ENCODE data around the gene PIF1. TPM values are rescaled to one million over a fixed set of nuclear protein-coding genes. Genes with fewer than 3 reads are reported as not detected.

Gene PIF1
- total and polyA plus RNA-seq, 5 donors from 2014 or later, result 0.07 to 0.37 (median 0.29) TPM; not detected in 1

- H3K4me1 Mint-ChIP-seq, result peaks cover 17 to 84% (median 65%) of the 10 kb centered on the region in 4 donors
- Histone ChIP-seq H3K9me3 (ENCODE audit: control insufficient read depth in 2 of 2, low read length in 2 of 2) (no peaks in the 10 kb centered on the region), H3K27ac (ENCODE audit: insufficient read depth, low read length, poor library complexity, severe bottlenecking) (no peak overlapping the region), H3K4me3 (ENCODE audit: low read depth, low read length) (no peak overlapping the region), H3K4me1 (ENCODE audit: control insufficient read depth, insufficient read depth, low read length, poor library complexity, severe bottlenecking) (peaks cover 55% of the 10 kb centered on the region), H3K27me3 (ENCODE audit: control insufficient read depth, insufficient read depth, low read length) (no peaks in the 10 kb centered on the region), H3K36me3 (ENCODE audit: control insufficient read depth, insufficient read depth, low read length) (peaks cover 39% of the 10 kb centered on the region)
- H3K9me3 Mint-ChIP-seq, result peaks cover 0 to under 1% (median 0%) of the 10 kb centered on the region in 7 donors
- no peak for DNase-seq
- H3K4me3 Mint-ChIP-seq, result peak overlapping the region in 3 of 4 donors; percentile 39 to 92 (median 61)
- peak overlapping the region in 2 of 3 donors; percentile 38 to 41 for H3K27ac Mint-ChIP-seq
- ATAC-seq (ENCODE audit: low read depth in 2 of 2), result no peak
- peaks cover 24% of the 10 kb centered on the region for H3K36me3 Mint-ChIP-seq
- peaks cover 3% of the 10 kb centered on the region for H3K27me3 Mint-ChIP-seq
These were observed 21.6 kb upstream of the PIF1 start for GRCh38 chr15:64847016-64847415.

DNA sequence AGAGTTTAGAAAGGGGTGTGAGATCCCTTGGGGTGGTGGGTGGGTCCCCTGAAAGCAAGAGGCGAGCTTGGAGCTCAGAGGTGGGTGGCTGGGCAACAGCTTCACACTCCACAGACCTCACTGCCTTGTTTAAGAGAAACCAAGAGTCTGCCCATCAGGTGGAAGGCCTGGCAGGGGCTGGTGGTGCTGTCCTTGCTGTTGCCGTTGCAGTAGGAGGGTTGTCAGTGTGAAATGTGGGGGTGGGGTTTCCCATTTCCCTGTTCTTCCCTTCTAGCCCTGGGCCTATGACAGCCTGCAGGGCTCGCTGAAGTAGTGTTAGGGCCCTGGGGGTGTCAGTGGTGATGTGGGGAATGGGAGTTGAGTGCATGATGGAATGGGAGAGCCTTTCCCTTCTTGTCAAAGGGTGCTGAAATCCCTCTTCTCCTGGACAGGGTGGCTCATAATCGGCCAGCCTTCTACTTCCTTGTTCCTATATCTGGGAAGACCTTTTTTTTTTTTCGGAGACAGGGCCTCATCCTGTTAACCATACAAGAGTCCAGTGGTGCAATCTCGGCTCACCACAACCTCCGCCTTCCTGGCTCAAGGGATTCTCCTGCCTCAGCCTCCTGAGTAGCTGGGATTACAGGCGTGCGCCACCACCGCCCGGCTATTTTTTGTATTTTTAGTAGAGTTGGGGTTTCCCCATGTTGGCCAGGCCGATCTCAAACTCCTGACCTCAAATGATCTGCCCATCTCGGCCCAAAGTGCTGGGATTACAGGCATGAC is 20.6 kb upstream of the PIF1 start:
- peak overlapping the region; percentile 58 for H3K27ac ChIP-seq (ENCODE audit: insufficient read depth, low read length, poor library complexity, severe bottlenecking)

GRCh38 chr15:64845183-64845611 is 19.8 kb upstream of the PIF1 start:
- peaks cover 12 to 74% (median 53%) of the 10 kb centered on the region in 4 donors for H3K4me1 Mint-ChIP-seq

More for the DNA sequence above, 20.6 kb upstream of the PIF1 start:
- peaks cover 17 to 75% (median 59%) of the 10 kb centered on the region in 4 donors for H3K4me1 Mint-ChIP-seq
- H3K9me3 ChIP-seq (ENCODE audit: control insufficient read depth in 2 of 2, low read length in 2 of 2), result no peaks in the 10 kb centered on the region
- peaks cover 19% of the 10 kb centered on the region for H3K36me3 Mint-ChIP-seq
- peak overlapping the region; percentile 77 to 96 (median 89) for H3K27ac Mint-ChIP-seq
- peak overlapping the region; percentile 26 for H3K4me3 ChIP-seq (ENCODE audit: low read depth, low read length)
- peaks cover 54% of the 10 kb centered on the region for H3K4me1 ChIP-seq (ENCODE audit: control insufficient read depth, insufficient read depth, low read length, poor library complexity, severe bottlenecking)
- no peaks in the 10 kb centered on the region for H3K27me3 ChIP-seq (ENCODE audit: control insufficient read depth, insufficient read depth, low read length)
- no peak for DNase-seq
- peaks cover 30% of the 10 kb centered on the region for H3K36me3 ChIP-seq (ENCODE audit: control insufficient read depth, insufficient read depth, low read length)
- H3K27me3 Mint-ChIP-seq, result no peaks in the 10 kb centered on the region
- ATAC-seq (ENCODE audit: low read depth in 2 of 2), result no peak
- H3K9me3 Mint-ChIP-seq, result no peaks in the 10 kb centered on the region
- peak overlapping the region in 3 of 4 donors; percentile 92 to 98 (median 96) for H3K4me3 Mint-ChIP-seq

DNA sequence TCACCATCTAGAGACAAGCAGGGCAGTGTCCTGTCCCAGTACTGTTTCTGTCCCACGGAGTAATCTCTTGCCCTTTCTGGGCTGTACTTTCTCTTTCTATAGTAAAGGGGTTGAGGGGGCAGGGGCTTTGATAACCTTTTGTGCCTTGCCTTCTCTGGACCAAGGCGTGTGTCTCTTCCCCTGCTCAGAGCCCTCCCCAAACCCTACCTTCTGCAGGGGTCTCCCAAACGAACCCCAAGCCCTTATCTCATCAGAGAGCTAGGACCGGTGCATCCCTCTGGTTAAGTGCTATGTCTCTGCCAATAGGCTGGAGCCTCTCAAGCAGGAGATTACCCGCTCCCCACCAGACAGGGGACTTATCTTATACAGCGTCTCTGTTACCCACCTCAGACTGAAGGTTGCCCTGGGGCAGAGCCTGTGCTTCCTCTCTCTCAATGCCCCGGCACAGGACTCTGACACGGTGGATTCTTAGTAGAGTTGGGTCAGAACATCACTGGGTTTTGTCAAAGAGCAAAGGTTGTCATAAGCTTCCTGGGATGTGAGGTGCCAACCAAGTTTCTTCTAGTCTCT is 19.2 kb upstream of the PIF1 start:
- Histone ChIP-seq H3K27me3 (ENCODE audit: control insufficient read depth, insufficient read depth, low read length) (no peaks in the 10 kb centered on the region), H3K4me3 (ENCODE audit: low read depth, low read length) (peak overlapping the region; percentile 77), H3K9me3 (ENCODE audit: control insufficient read depth in 2 of 2, low read length in 2 of 2) (no peaks in the 10 kb centered on the region), H3K36me3 (ENCODE audit: control insufficient read depth, insufficient read depth, low read length) (peaks cover 18% of the 10 kb centered on the region), H3K27ac (ENCODE audit: insufficient read depth, low read length, poor library complexity, severe bottlenecking) (peak overlapping the region; percentile 50), H3K4me1 (ENCODE audit: control insufficient read depth, insufficient read depth, low read length, poor library complexity, severe bottlenecking) (peaks cover 59% of the 10 kb centered on the region)
- Mint-ChIP-seq H3K36me3 (peaks cover 10% of the 10 kb centered on the region), H3K9me3 (no peaks in the 10 kb centered on the region), H3K4me3 (peak overlapping the region; percentile 92 to 99 (median 97)), H3K27ac (peak overlapping the region; percentile 92 to 97 (median 96)), H3K27me3 (no peaks in the 10 kb centered on the region), H3K4me1 (peaks cover 12 to 75% (median 52%) of the 10 kb centered on the region in 4 donors)
- DNase-seq (peak in 2 of 3 donors; percentile 31 to 45), ATAC-seq (ENCODE audit: low read depth in 2 of 2) (no peak)

More at GRCh38 chr15:64845183-64845611, 19.8 kb upstream of the PIF1 start:
- Mint-ChIP-seq H3K4me3 (peak overlapping the region; percentile 92 to 99 (median 97)), H3K27me3 (no peaks in the 10 kb centered on the region), H3K36me3 (peaks cover 14% of the 10 kb centered on the region), H3K27ac (peak overlapping the region; percentile 92 to 97 (median 96)), H3K9me3 (no peaks in the 10 kb centered on the region)
- H3K9me3 ChIP-seq (ENCODE audit: control insufficient read depth in 2 of 2, low read length in 2 of 2), result no peaks in the 10 kb centered on the region
- ATAC-seq (ENCODE audit: low read depth in 2 of 2), result no peak
- H3K27ac ChIP-seq (ENCODE audit: insufficient read depth, low read length, poor library complexity, severe bottlenecking), result peak overlapping the region; percentile 58
- H3K36me3 ChIP-seq (ENCODE audit: control insufficient read depth, insufficient read depth, low read length), result peaks cover 22% of the 10 kb centered on the region
- peaks cover 59% of the 10 kb centered on the region for H3K4me1 ChIP-seq (ENCODE audit: control insufficient read depth, insufficient read depth, low read length, poor library complexity, severe bottlenecking)
- peak overlapping the region; percentile 77 for H3K4me3 ChIP-seq (ENCODE audit: low read depth, low read length)
- no peaks in the 10 kb centered on the region for H3K27me3 ChIP-seq (ENCODE audit: control insufficient read depth, insufficient read depth, low read length)
- no peak for DNase-seq

DNA sequence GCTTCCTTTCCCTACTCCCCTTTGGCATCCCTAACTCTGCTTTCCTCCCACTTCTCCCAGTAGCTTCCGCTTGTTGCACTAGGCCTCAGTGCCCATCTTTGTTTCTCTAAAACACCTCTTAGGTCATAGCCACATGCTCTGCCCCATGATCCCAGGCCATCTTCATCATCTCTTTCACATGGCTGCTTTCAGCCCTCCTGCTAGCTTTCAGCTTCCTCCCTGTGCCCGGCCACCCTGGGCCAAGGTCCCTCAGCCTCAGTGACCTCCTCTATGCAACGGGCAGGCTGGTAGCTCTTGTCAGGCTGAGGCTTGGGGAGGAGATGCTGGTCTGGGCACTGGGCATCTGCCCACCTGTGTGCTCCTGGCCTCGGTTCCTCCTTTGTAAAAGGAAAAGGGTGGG is 18.5 kb upstream of the PIF1 start:
- ATAC-seq (ENCODE audit: low read depth in 2 of 2) (no peak), DNase-seq (no peak)
- no peaks in the 10 kb centered on the region for H3K9me3 Mint-ChIP-seq
- H3K27ac ChIP-seq (ENCODE audit: insufficient read depth, low read length, poor library complexity, severe bottlenecking), result peak overlapping the region; percentile 50
- peak overlapping the region; percentile 92 to 99 (median 97) for H3K4me3 Mint-ChIP-seq
- no peaks in the 10 kb centered on the region for H3K27me3 Mint-ChIP-seq
- peak overlapping the region; percentile 77 for H3K4me3 ChIP-seq (ENCODE audit: low read depth, low read length)
- peaks cover 59% of the 10 kb centered on the region for H3K4me1 ChIP-seq (ENCODE audit: control insufficient read depth, insufficient read depth, low read length, poor library complexity, severe bottlenecking)
- peaks cover 12 to 82% (median 57%) of the 10 kb centered on the region in 4 donors for H3K4me1 Mint-ChIP-seq
- no peaks in the 10 kb centered on the region for H3K27me3 ChIP-seq (ENCODE audit: control insufficient read depth, insufficient read depth, low read length)
- H3K36me3 Mint-ChIP-seq, result peaks cover 8% of the 10 kb centered on the region
- H3K9me3 ChIP-seq (ENCODE audit: control insufficient read depth in 2 of 2, low read length in 2 of 2), result no peaks in the 10 kb centered on the region
- peak overlapping the region; percentile 92 to 97 (median 96) for H3K27ac Mint-ChIP-seq
- peaks cover 15% of the 10 kb centered on the region for H3K36me3 ChIP-seq (ENCODE audit: control insufficient read depth, insufficient read depth, low read length)

DNA sequence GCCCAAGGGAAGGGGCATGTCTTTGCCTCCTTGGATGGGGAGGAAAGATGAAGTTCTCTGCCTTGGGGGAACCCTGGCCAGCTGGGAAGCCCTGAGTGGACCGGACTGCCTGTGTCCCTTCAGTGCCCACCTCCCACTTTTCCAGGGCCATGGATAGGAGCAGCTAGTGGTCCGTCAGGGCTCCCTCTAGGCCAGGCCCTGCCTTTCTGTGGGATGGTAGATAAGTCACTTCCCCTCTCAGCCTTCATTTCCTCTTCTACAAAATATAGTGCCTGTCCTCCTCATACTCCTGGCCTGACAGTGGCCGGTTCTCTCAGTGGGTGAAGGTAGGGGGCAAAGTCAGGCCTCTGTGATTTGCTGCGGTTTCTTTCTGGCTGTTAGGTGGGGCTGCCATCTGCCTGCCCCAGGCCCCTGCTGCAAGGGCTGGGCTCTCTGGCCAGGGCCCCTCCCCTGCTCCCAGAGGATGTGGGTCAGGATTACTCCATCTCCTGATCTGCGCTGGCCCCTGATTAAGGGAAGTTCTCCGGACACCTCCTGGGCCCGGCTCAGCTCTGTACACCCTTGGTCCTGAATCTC is 17.6 kb upstream of the PIF1 start:
- no peaks in the 10 kb centered on the region for H3K27me3 ChIP-seq (ENCODE audit: control insufficient read depth, insufficient read depth, low read length)
- Mint-ChIP-seq H3K36me3 (peaks cover 3% of the 10 kb centered on the region), H3K27ac (peak overlapping the region; percentile 92 to 96 (median 92)), H3K4me1 (peaks cover 20 to 85% (median 61%) of the 10 kb centered on the region in 4 donors), H3K9me3 (no peaks in the 10 kb centered on the region), H3K27me3 (no peaks in the 10 kb centered on the region), H3K4me3 (peak overlapping the region; percentile 92 to 99 (median 97))
- DNase-seq, result peak in 1 of 3 donors; percentile 25
- H3K36me3 ChIP-seq (ENCODE audit: control insufficient read depth, insufficient read depth, low read length), result peaks cover 7% of the 10 kb centered on the region
- peak overlapping the region; percentile 86 for H3K4me3 ChIP-seq (ENCODE audit: low read depth, low read length)
- H3K27ac ChIP-seq (ENCODE audit: insufficient read depth, low read length, poor library complexity, severe bottlenecking), result peak overlapping the region; percentile 75
- peaks cover 59% of the 10 kb centered on the region for H3K4me1 ChIP-seq (ENCODE audit: control insufficient read depth, insufficient read depth, low read length, poor library complexity, severe bottlenecking)
- H3K9me3 ChIP-seq (ENCODE audit: control insufficient read depth in 2 of 2, low read length in 2 of 2), result no peaks in the 10 kb centered on the region
- no peak for ATAC-seq (ENCODE audit: low read depth in 2 of 2)

- Mint-ChIP-seq H3K9me3 (no peaks in the 10 kb centered on the region), H3K4me3 (peak overlapping the region; percentile 92 to 99 (median 97)), H3K27ac (peak overlapping the region; percentile 92 to 96 (median 92)), H3K36me3 (no peaks in the 10 kb centered on the region), H3K27me3 (no peaks in the 10 kb centered on the region), H3K4me1 (peaks cover 20 to 85% (median 61%) of the 10 kb centered on the region in 4 donors)
- ATAC-seq (ENCODE audit: low read depth in 2 of 2) (no peak), DNase-seq (peak in 1 of 3 donors; percentile 32)
- Histone ChIP-seq H3K4me1 (ENCODE audit: control insufficient read depth, insufficient read depth, low read length, poor library complexity, severe bottlenecking) (peaks cover 62% of the 10 kb centered on the region), H3K36me3 (ENCODE audit: control insufficient read depth, insufficient read depth, low read length) (no peaks in the 10 kb centered on the region), H3K4me3 (ENCODE audit: low read depth, low read length) (peak overlapping the region; percentile 86), H3K27me3 (ENCODE audit: control insufficient read depth, insufficient read depth, low read length) (no peaks in the 10 kb centered on the region), H3K9me3 (ENCODE audit: control insufficient read depth in 2 of 2, low read length in 2 of 2) (no peaks in the 10 kb centered on the region), H3K27ac (ENCODE audit: insufficient read depth, low read length, poor library complexity, severe bottlenecking) (peak overlapping the region; percentile 75)
These were observed 16.9 kb upstream of the PIF1 start for GRCh38 chr15:64842096-64842939.
